SK-N-SH (cell line): Measurements from ENCODE around the gene ZFP36. TPM values are rescaled to one million over a fixed set of nuclear protein-coding genes. Genes with fewer than 3 reads are reported as not detected.

Experiments
- CTCF ChIA-PET: fragments of 300-600, 350-600 bp; formaldehyde crosslinking; extraction: SDS; loops from one replicate; lab custom pipeline; 2021; lab: Yijun Ruan, JAX
- POLR2A ChIA-PET: fragments of 350-600 bp; sonication (Branson Sonifier 250); formaldehyde crosslinking; extraction: SDS; loops from one replicate; lab custom pipeline; 2020; ENCODE audit warnings: antibody characterized with exemption, inconsistent platforms; lab: Yijun Ruan, JAX
- DNase-seq: peaks from one replicate; pipeline ENCODE4 v3.0.0; 2012
- H2AFZ ChIP-seq: fragments of 200-600 bp; sonication (generic); 2 replicates; pipeline ENCODE4 v1.8.1; 2016; ENCODE audit warnings: antibody characterized with exemption, mild to moderate bottlenecking, low read depth
- H3F3A ChIP-seq: fragments of 200-600 bp; sonication (generic); replicated peaks from 2 replicates; pipeline ENCODE3; 2016; ENCODE audit warnings: antibody characterized with exemption, mild to moderate bottlenecking; ENCODE audit not compliant: insufficient read depth
- H3K27ac ChIP-seq, 2 experiments: fragments of 200-500 bp in 1 of 2; fragments of 200-600 bp in 1 of 2; sonication (Bioruptor generic) in 1 of 2; sonication (generic), shearing (Covaris generic) in 1 of 2; 2 replicates each; pipeline versions ENCODE4 v1.5.1 to v1.6.1; 2014 to 2016; ENCODE audit warnings: low read depth in 2 of 2, inconsistent platforms in 1 of 2, low read length in 1 of 2, mild to moderate bottlenecking in 1 of 2, mixed read lengths in 1 of 2
- H3K27me3 ChIP-seq: fragments of 200-600 bp; sonication (generic), shearing (Covaris generic); 2 replicates; pipeline ENCODE4 v1.6.1; 2016; ENCODE audit warnings: mixed run types; ENCODE audit not compliant: insufficient read depth
- H3K36me3 ChIP-seq, 2 experiments: fragments of 200-500 bp in 1 of 2; fragments of 200-600 bp in 1 of 2; sonication (Bioruptor generic) in 1 of 2; sonication (generic) in 1 of 2; replicated peaks in 1 of 2; 2 replicates each; pipeline versions ENCODE3 to v1.5.1; 2014 to 2016; ENCODE audit warnings: low read length in 1 of 2, mild to moderate bottlenecking in 1 of 2; ENCODE audit not compliant: insufficient read depth in 2 of 2, control insufficient read depth in 1 of 2
- H3K4me1 ChIP-seq, 2 experiments: fragments of 200-500 bp in 1 of 2; fragments of 200-600 bp in 1 of 2; sonication (Bioruptor generic) in 1 of 2; sonication (generic), shearing (Covaris generic) in 1 of 2; 2 replicates each; pipeline versions ENCODE4 v1.5.1 to v1.6.1; 2014 to 2016; ENCODE audit warnings: low read depth in 1 of 2, low read length in 1 of 2, mixed run types in 1 of 2; ENCODE audit not compliant: insufficient read depth in 2 of 2, control insufficient read depth in 1 of 2
- H3K4me2 ChIP-seq: fragments of 200-600 bp; sonication (generic), shearing (Covaris generic); 2 replicates; pipeline ENCODE4 v1.6.1; 2017; ENCODE audit warnings: mixed run types
- H3K4me3 ChIP-seq, 2 experiments: fragments of 200-500 bp in 1 of 2; fragments of 200-600 bp in 1 of 2; sonication (Bioruptor generic) in 1 of 2; sonication (generic), shearing (Covaris generic) in 1 of 2; 2 replicates each; pipeline versions ENCODE4 v1.5.1 to v1.8.1; 2014 to 2016; ENCODE audit warnings: low read depth in 2 of 2, inconsistent platforms in 1 of 2, low read length in 1 of 2, mild to moderate bottlenecking in 1 of 2, mixed read lengths in 1 of 2, moderate library complexity in 1 of 2
- H3K79me2 ChIP-seq: fragments of 200-600 bp; sonication (generic); 2 replicates; pipeline ENCODE4 v1.8.1; 2017; ENCODE audit warnings: mild to moderate bottlenecking; ENCODE audit not compliant: insufficient read depth
- H3K9ac ChIP-seq: fragments of 200-600 bp; sonication (generic); 2 replicates; pipeline ENCODE4 v1.6.1; 2017; ENCODE audit warnings: mixed run types
- H3K9me2 ChIP-seq: fragments of 200-600 bp; sonication (generic); 2 replicates; pipeline ENCODE4 v1.6.1; 2017; ENCODE audit warnings: mixed run types
- H3K9me3 ChIP-seq: fragments of 200-600 bp; sonication (generic); 2 replicates; pipeline ENCODE4 v1.6.1; 2017; ENCODE audit warnings: mixed run types, mild to moderate bottlenecking, moderate library complexity
- H4K20me1 ChIP-seq: fragments of 200-600 bp; sonication (generic); 2 replicates; pipeline ENCODE4 v1.6.1; 2017; ENCODE audit warnings: mild to moderate bottlenecking, mixed run types; ENCODE audit not compliant: insufficient read depth
- CHD2 ChIP-seq: fragments of 150-350 bp; IDR thresholded peaks from 2 replicates; pipeline ENCODE4 v1.6.1; 2018; ENCODE audit warnings: low read length; ENCODE audit not compliant: partially characterized antibody
- EZH2phosphoT487 ChIP-seq: fragments of 200-600 bp; sonication (generic); IDR thresholded peaks from 2 replicates; pipeline ENCODE4 v1.6.1; 2017; ENCODE audit warnings: low read depth, mixed run types, mild to moderate bottlenecking, antibody characterized with exemption, moderate library complexity, borderline replicate concordance
- FOXJ3 ChIP-seq: sonication (generic); formaldehyde crosslinking; IDR thresholded peaks from 2 replicates; pipeline ENCODE4 v1.5.1; 2020; ENCODE audit warnings: mild to moderate bottlenecking, missing genetic modification reagents
- GATA2 ChIP-seq: sonication (generic); formaldehyde crosslinking; IDR thresholded peaks from 2 replicates; pipeline ENCODE4 v1.5.0; 2020; ENCODE audit warnings: mild to moderate bottlenecking, missing genetic modification reagents
- IRF3 ChIP-seq: fragments of 150-350 bp; IDR thresholded peaks from 2 replicates; pipeline ENCODE4 v1.6.1; 2016; ENCODE audit warnings: mild to moderate bottlenecking, low read depth, low read length
- JUND ChIP-seq: IDR thresholded peaks from 2 replicates; pipeline ENCODE4 v1.4.0; 2012
- MAX ChIP-seq: IDR thresholded peaks from 2 replicates; pipeline ENCODE4 v1.4.0; 2012; ENCODE audit warnings: low read depth
- MEF2A ChIP-seq: IDR thresholded peaks from 2 replicates; pipeline ENCODE4 v1.4.0; 2012; ENCODE audit warnings: low read depth, borderline replicate concordance
- NFIC ChIP-seq: IDR thresholded peaks from 2 replicates; pipeline ENCODE4 v1.4.0; 2012; ENCODE audit warnings: borderline replicate concordance
- NRF1 ChIP-seq: IDR thresholded peaks from 2 replicates; pipeline ENCODE4 v1.6.1; 2012; ENCODE audit warnings: low read depth, mild to moderate bottlenecking, low read length
- PBX3 ChIP-seq: IDR thresholded peaks from 2 replicates; pipeline ENCODE4; 2012
- POLR2AphosphoS5 ChIP-seq: IDR thresholded peaks from 2 replicates; pipeline ENCODE4 v1.6.1; 2012; ENCODE audit warnings: low read depth, low read length
- RAD21 ChIP-seq: IDR thresholded peaks from 2 replicates; pipeline ENCODE4 v1.6.1; 2012; ENCODE audit warnings: mild to moderate bottlenecking, low read length
- RCOR1 ChIP-seq: fragments of 150-350 bp; IDR thresholded peaks from 2 replicates; pipeline ENCODE4 v1.6.1; 2017; ENCODE audit warnings: antibody characterized with exemption, low read length
- RFX5 ChIP-seq: IDR thresholded peaks from 2 replicates; pipeline ENCODE4 v1.6.1; 2012; ENCODE audit warnings: mild to moderate bottlenecking, improper control_type of control experiment, low read length
- RXRA ChIP-seq: IDR thresholded peaks from 2 replicates; pipeline ENCODE4 v1.4.0; 2012; ENCODE audit warnings: low read depth, mild to moderate bottlenecking, borderline replicate concordance
- SMC3 ChIP-seq: IDR thresholded peaks from 2 replicates; pipeline ENCODE4 v1.6.1; 2012; ENCODE audit warnings: low read depth, low read length, improper control_type of control experiment
- TCF12 ChIP-seq: IDR thresholded peaks from 2 replicates; pipeline ENCODE4 v1.4.0; 2012
- USF1 ChIP-seq: IDR thresholded peaks from 2 replicates; pipeline ENCODE4 v1.4.0; 2012; ENCODE audit warnings: low read depth, borderline replicate concordance
- ZBTB33 ChIP-seq: IDR thresholded peaks from 2 replicates; pipeline ENCODE4 v1.4.0; 2012; ENCODE audit warnings: low read depth, borderline replicate concordance
- WGBS: methylation state at CpG from one replicate; pipeline ENCODE4 v1.1.6; 2017; ENCODE audit warnings: low lambda C conversion rate; 5-methylcytosine and 5-hydroxymethylcytosine counted together
- polyA plus RNA-seq, 3 experiments: library from polyadenylated mRNA; depleted of rRNA; stranded (reverse); fragments of >200 nt; gene quantifications; 2 replicates each; pipeline ENCODE4 v1.2.3, GENCODE V29; 2012

ZFP36 gene
- polyA plus RNA-seq, 1 of the 3 experiments (the other 2 are of a cell fraction), result 49.3 TPM

GRCh38 chr19:39384839-39385568 is 21.6 kb upstream of the ZFP36 start:
- 84% methylated on average over 9 of the region's 9 CpGs for WGBS
- POLR2A ChIA-PET, result interaction anchor here (1.1 kb wide), 1 partner anchor 51 kb away, joined by 3 read pairs; the partner anchor contains the start of gene RPS16
- no peak overlapping the region for H3K27ac ChIP-seq

GRCh38 chr19:39385629-39386411 is 20.8 kb upstream of the ZFP36 start:
- CTCF ChIA-PET, result interaction anchor here (1.1 to 1.2 kb wide), 2 partner anchors 16 to 26 kb away, joined by 3 read pairs; no protein-coding TSS in a partner anchor
- 87% methylated on average over 20 of the region's 20 CpGs for WGBS
- H3K27ac ChIP-seq, result no peak overlapping the region
- no peak for TF ChIP-seq MEF2A
- no peak for TF ChIP-seq NFIC
- TF ChIP-seq NRF1, result no peak
- TF ChIP-seq EZH2phosphoT487, result no peak
- no peak for TF ChIP-seq RCOR1
- no peak for TF ChIP-seq RFX5
- TF ChIP-seq GATA2 (CRISPR knock-in tag), result no peak
- no peak for TF ChIP-seq SMC3
- TF ChIP-seq PBX3, result no peak
- TF ChIP-seq RXRA, result no peak
- TF ChIP-seq USF1, result no peak
- TF ChIP-seq ZBTB33, result no peak
- TF ChIP-seq MAX, result no peak
- no peak for TF ChIP-seq TCF12
- TF ChIP-seq RAD21, result no peak
- TF ChIP-seq FOXJ3 (CRISPR knock-in tag), result no peak
- no peak for TF ChIP-seq CHD2

More at GRCh38 chr19:39384839-39385568, 21.6 kb upstream of the ZFP36 start:
- no peak overlapping the region for H2AFZ ChIP-seq
- no peaks in the 10 kb centered on the region for H3K9me2 ChIP-seq
- no peak overlapping the region for H3K9ac ChIP-seq
- H4K20me1 ChIP-seq, result no peaks in the 10 kb centered on the region
- H3K9me3 ChIP-seq, result no peaks in the 10 kb centered on the region
- TF ChIP-seq POLR2AphosphoS5, result peak; percentile 32; the same call in 1 of the 2 replicates
- no peak for TF ChIP-seq RAD21
- TF ChIP-seq IRF3, result no peak
- TF ChIP-seq JUND, result no peak
- no peak for TF ChIP-seq GATA2 (CRISPR knock-in tag)
- H3K27me3 ChIP-seq, result no peaks in the 10 kb centered on the region
- H3K4me2 ChIP-seq, result no peak overlapping the region
- H3K4me3 ChIP-seq, result no peak overlapping the region
- peaks cover 4 to 9% of the 10 kb centered on the region in 2 experiments; a peak in 2 of 4 replicates for H3K4me1 ChIP-seq
- peaks cover 10% of the 10 kb centered on the region; the same call in 1 of the 2 replicates for H3K79me2 ChIP-seq
- CTCF ChIA-PET, result interaction anchor here (1.2 kb wide), 1 partner anchor 15 kb away, joined by 3 read pairs; no protein-coding TSS in a partner anchor
- H3F3A ChIP-seq, result peaks cover 17% of the 10 kb centered on the region
- DNase-seq, result no peak
- peaks cover 42 to 80% of the 10 kb centered on the region in 2 experiments for H3K36me3 ChIP-seq

More at GRCh38 chr19:39385629-39386411, 20.8 kb upstream of the ZFP36 start:
- Histone ChIP-seq H3K4me2 (no peak overlapping the region), H3K9me2 (no peaks in the 10 kb centered on the region), H4K20me1 (no peaks in the 10 kb centered on the region), H3K9me3 (no peaks in the 10 kb centered on the region), H3F3A (peaks cover 17% of the 10 kb centered on the region), H3K4me3 (no peak overlapping the region), H3K27me3 (no peaks in the 10 kb centered on the region), H2AFZ (no peak overlapping the region), H3K79me2 (peaks cover 17% of the 10 kb centered on the region; the same call in 1 of the 2 replicates), H3K36me3 (peaks cover 38 to 72% of the 10 kb centered on the region in 2 experiments), H3K4me1 (peaks cover 5 to 11% of the 10 kb centered on the region in 2 experiments; a peak in 2 of 4 replicates), H3K9ac (no peak overlapping the region)
- DNase-seq, result no peak
- POLR2A ChIA-PET, result no interaction called here
